Gastroesophageal sphincter (tissue), 3 donors: ENCODE data around the gene COX6B1.

Experiments used
- POLR2A ChIP-seq, 2 donors: fragments of 450-650 bp; IDR thresholded peaks; one replicate each; pipeline ENCODE4 v1.6.1; 2017; ENCODE audit warnings: antibody characterized with exemption in 2 of 2, mild to moderate bottlenecking in 2 of 2, moderate library complexity in 1 of 2
- POLR2AphosphoS5 ChIP-seq: sonication (generic); formaldehyde crosslinking; IDR thresholded peaks from one replicate; pipeline ENCODE4 v1.6.1; 2017; ENCODE audit warnings: antibody characterized with exemption
- TF ChIP-seq, protein P1 (sequence below), 4 experiments: fragments of 200-600 bp in 2 of 4; fragments of 450-650 bp in 2 of 4; sonication (generic) in 1 of 4; IDR thresholded peaks; one replicate each; pipeline ENCODE4 v1.5.1; 2017 to 2019; ENCODE audit warnings: antibody characterized with exemption in 4 of 4, mild to moderate bottlenecking in 2 of 4, moderate library complexity in 2 of 4

DNA sequence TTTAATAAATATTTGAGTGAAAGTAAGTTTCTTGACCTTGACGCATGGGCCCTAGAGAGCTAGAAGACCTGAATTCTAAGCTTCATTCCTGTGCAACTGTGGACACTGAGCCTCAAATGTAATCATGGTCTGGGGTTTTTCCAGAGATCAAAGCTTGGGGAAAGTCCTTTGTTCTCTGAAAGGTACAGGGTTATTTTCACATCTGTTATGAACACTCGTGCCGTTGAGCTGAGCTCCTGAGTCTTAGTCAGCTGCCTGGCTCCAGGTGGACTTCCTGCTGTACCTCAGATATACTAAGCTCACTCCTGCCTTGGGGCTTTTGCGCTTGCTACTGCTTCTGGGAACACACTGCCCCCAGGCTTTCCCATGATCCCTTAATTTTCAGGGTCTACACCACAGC is 48.7 kb downstream of the COX6B1 start:
- no peak for TF ChIP-seq POLR2A (IDR thresholded peaks at IDR 0.05)
- TF ChIP-seq, protein P1, sequence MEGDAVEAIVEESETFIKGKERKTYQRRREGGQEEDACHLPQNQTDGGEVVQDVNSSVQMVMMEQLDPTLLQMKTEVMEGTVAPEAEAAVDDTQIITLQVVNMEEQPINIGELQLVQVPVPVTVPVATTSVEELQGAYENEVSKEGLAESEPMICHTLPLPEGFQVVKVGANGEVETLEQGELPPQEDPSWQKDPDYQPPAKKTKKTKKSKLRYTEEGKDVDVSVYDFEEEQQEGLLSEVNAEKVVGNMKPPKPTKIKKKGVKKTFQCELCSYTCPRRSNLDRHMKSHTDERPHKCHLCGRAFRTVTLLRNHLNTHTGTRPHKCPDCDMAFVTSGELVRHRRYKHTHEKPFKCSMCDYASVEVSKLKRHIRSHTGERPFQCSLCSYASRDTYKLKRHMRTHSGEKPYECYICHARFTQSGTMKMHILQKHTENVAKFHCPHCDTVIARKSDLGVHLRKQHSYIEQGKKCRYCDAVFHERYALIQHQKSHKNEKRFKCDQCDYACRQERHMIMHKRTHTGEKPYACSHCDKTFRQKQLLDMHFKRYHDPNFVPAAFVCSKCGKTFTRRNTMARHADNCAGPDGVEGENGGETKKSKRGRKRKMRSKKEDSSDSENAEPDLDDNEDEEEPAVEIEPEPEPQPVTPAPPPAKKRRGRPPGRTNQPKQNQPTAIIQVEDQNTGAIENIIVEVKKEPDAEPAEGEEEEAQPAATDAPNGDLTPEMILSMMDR (IDR thresholded peaks at IDR 0.05) = no peak
- no peak for TF ChIP-seq POLR2AphosphoS5
